ENCODE data around the gene SACS. TPM values are rescaled to one million over a fixed set of nuclear protein-coding genes. Genes with fewer than 3 reads are reported as not detected.

The SACS gene
- total RNA-seq, 3 donors from 2014 or later (not counting 1 experiment from before 2014, with no cell fraction given), result 10.0 to 13.1 (median 13.0) TPM

- H3K27me3 ChIP-seq (ENCODE audit: control insufficient read depth, insufficient read depth, low read length), result no peaks in the 10 kb centered on the region
- Mint-ChIP-seq H3K27me3 (ENCODE audit: low read depth in 2 of 2) (peaks cover 0 to 3% of the 10 kb centered on the region in 2 donors), H3K27ac (peak overlapping the region; percentile 23 to 59), H3K4me1 (peaks cover 29 to 34% of the 10 kb centered on the region in 2 donors), H3K9me3 (no peaks in the 10 kb centered on the region), H3K36me3 (no peaks in the 10 kb centered on the region), H3K4me3 (no peak overlapping the region)
- DNase-seq, result no peak
- H3K4me1 ChIP-seq (ENCODE audit: control insufficient read depth, insufficient read depth, low read length), result peaks cover 20% of the 10 kb centered on the region
- TF ChIP-seq CTCF (IDR thresholded peaks at IDR 0.05), result no peak
- 85% methylated on average over 17 of the region's 17 CpGs for WGBS (ENCODE audit: insufficient coverage)
- no peak for ATAC-seq
- H3K36me3 ChIP-seq (ENCODE audit: control insufficient read depth, insufficient read depth, low read length), result no peaks in the 10 kb centered on the region
- H3K27ac ChIP-seq (ENCODE audit: low read length), result no peak overlapping the region
- no peak overlapping the region for H3K4me3 ChIP-seq (ENCODE audit: low read length)
- intact Hi-C loops (cut with micrococcal nuclease), result no loop called here
- no peaks in the 10 kb centered on the region for H3K9me3 ChIP-seq (ENCODE audit: control insufficient read depth, insufficient read depth, low read length)
These were observed 109.4 kb downstream of the SACS start for GRCh38 chr13:23323946-23324709.

GRCh38 chr13:23322353-23323336 lies 110.9 kb downstream of the SACS start:
- Mint-ChIP-seq H3K27ac (peak overlapping the region in 1 of 2 donors; percentile 89), H3K27me3 (ENCODE audit: low read depth in 2 of 2) (peaks cover 0 to 3% of the 10 kb centered on the region in 2 donors), H3K9me3 (no peaks in the 10 kb centered on the region), H3K4me1 (peaks cover 35 to 40% of the 10 kb centered on the region in 2 donors), H3K4me3 (peak overlapping the region; percentile 98), H3K36me3 (no peaks in the 10 kb centered on the region)
- DNase-seq (no peak), ATAC-seq (no peak)
- no peak for TF ChIP-seq CTCF (IDR thresholded peaks at IDR 0.05)
- Histone ChIP-seq H3K27me3 (ENCODE audit: control insufficient read depth, insufficient read depth, low read length) (no peaks in the 10 kb centered on the region), H3K4me3 (ENCODE audit: low read length) (no peak overlapping the region), H3K9me3 (ENCODE audit: control insufficient read depth, insufficient read depth, low read length) (no peaks in the 10 kb centered on the region), H3K36me3 (ENCODE audit: control insufficient read depth, insufficient read depth, low read length) (no peaks in the 10 kb centered on the region), H3K27ac (ENCODE audit: low read length) (no peak overlapping the region), H3K4me1 (ENCODE audit: control insufficient read depth, insufficient read depth, low read length) (peaks cover 22% of the 10 kb centered on the region)
- WGBS (ENCODE audit: insufficient coverage), result 90% methylated on average over 18 of the region's 19 CpGs
- intact Hi-C loops (cut with micrococcal nuclease), result no loop called here

- peak overlapping the region; percentile 98 for H3K4me3 Mint-ChIP-seq
- H3K36me3 Mint-ChIP-seq, result no peaks in the 10 kb centered on the region
- H3K9me3 ChIP-seq (ENCODE audit: control insufficient read depth, insufficient read depth, low read length), result no peaks in the 10 kb centered on the region
- 36% methylated on average over 5 of the region's 6 CpGs for WGBS (ENCODE audit: insufficient coverage)
- DNase-seq (peak in 1 of 2 donors; percentile 39), ATAC-seq (peak; percentile 79 to 85 (median 80))
- H3K4me3 ChIP-seq (ENCODE audit: low read length), result peak overlapping the region; percentile 61
- intact Hi-C loops (cut with micrococcal nuclease), result loop anchor here (2.0 kb wide), 1 partner anchor 53 kb away; no protein-coding TSS in a partner anchor
- no peaks in the 10 kb centered on the region for H3K27me3 ChIP-seq (ENCODE audit: control insufficient read depth, insufficient read depth, low read length)
- no peaks in the 10 kb centered on the region for H3K36me3 ChIP-seq (ENCODE audit: control insufficient read depth, insufficient read depth, low read length)
- peaks cover 0 to 3% of the 10 kb centered on the region in 2 donors for H3K27me3 Mint-ChIP-seq (ENCODE audit: low read depth in 2 of 2)
- peaks cover 35 to 40% of the 10 kb centered on the region in 2 donors for H3K4me1 Mint-ChIP-seq
- H3K27ac Mint-ChIP-seq, result peak overlapping the region; percentile 89 to 93
- TF ChIP-seq CTCF (IDR thresholded peaks at IDR 0.05), result no peak
- H3K27ac ChIP-seq (ENCODE audit: low read length), result peak overlapping the region; percentile 63
- H3K9me3 Mint-ChIP-seq, result no peaks in the 10 kb centered on the region
- peaks cover 22% of the 10 kb centered on the region for H3K4me1 ChIP-seq (ENCODE audit: control insufficient read depth, insufficient read depth, low read length)
These were observed 111.8 kb downstream of the SACS start for GRCh38 chr13:23321535-23322241.
